Muscle of back (tissue), 11 donors: Measurements from ENCODE around the gene GRM1. TPM values are rescaled to one million over a fixed set of nuclear protein-coding genes. Genes with fewer than 3 reads are reported as not detected.

ENCODE experiments used
- DNase-seq, 3 donors: peaks; one replicate each; pipeline versions ENCODE4 v3.0.0 to v3.0.0-alpha.2; 2013
- polyA plus RNA-seq, 10 donors: library from polyadenylated mRNA; unstranded; fragments of 120-200 nt; gene quantifications; one replicate each; pipeline ENCODE4 v1.2.1, GENCODE V29; 2013; ENCODE audit not compliant: insufficient read length in 10 of 10

The GRM1 gene
- polyA plus RNA-seq, 10 donors = 0.05 to 0.15 (median 0.12) TPM

- DNase-seq = no peak
These were observed 338.2 kb downstream of the GRM1 start for GRCh38 chr6:146367061-146367460.

GRCh38 chr6:146369866-146370265, 341.0 kb downstream of the GRM1 start:
- no peak for DNase-seq

- no peak for DNase-seq
These were observed 352.6 kb downstream of the GRM1 start for GRCh38 chr6:146381486-146381885.

GRCh38 chr6:146388736-146389364, 360.0 kb downstream of the GRM1 start:
- DNase-seq = no peak

GRCh38 chr6:146389740-146390139, 360.9 kb downstream of the GRM1 start:
- DNase-seq = no peak

GRCh38 chr6:146397638-146398037, 368.8 kb downstream of the GRM1 start:
- DNase-seq = no peak

GRCh38 chr6:146402476-146402875, 373.6 kb downstream of the GRM1 start:
- no peak for DNase-seq

GRCh38 chr6:146408583-146408982, 379.7 kb downstream of the GRM1 start:
- no peak for DNase-seq

- no peak for DNase-seq
These were observed 382.2 kb downstream of the GRM1 start for GRCh38 chr6:146410851-146411595.

GRCh38 chr6:146419576-146419975, 390.7 kb downstream of the GRM1 start:
- DNase-seq = no peak

GRCh38 chr6:146420255-146420654, 391.4 kb downstream of the GRM1 start:
- DNase-seq = no peak

GRCh38 chr6:146422789-146423375, 394.0 kb downstream of the GRM1 start:
- no peak for DNase-seq

GRCh38 chr6:146423452-146423851, 394.6 kb downstream of the GRM1 start:
- DNase-seq = no peak

- DNase-seq = peak in 1 of 3 donors; percentile 43
These were observed 397.7 kb downstream of the GRM1 start for GRCh38 chr6:146426516-146426915.

- no peak for DNase-seq
These were observed 401.0 kb downstream of the GRM1 start for GRCh38 chr6:146429831-146430230.

- DNase-seq = peak in 2 of 3 donors; percentile 38 to 77
These were observed 405.2 kb downstream of the GRM1 start for GRCh38 chr6:146433881-146434731.

GRCh38 chr6:146434732-146435390, 406.0 kb downstream of the GRM1 start:
- DNase-seq = no peak

- no peak for DNase-seq
These were observed 413.0 kb downstream of the GRM1 start for GRCh38 chr6:146441907-146442306.

- no peak for DNase-seq
These were observed 415.3 kb downstream of the GRM1 start for GRCh38 chr6:146444189-146444588.

- DNase-seq = no peak
These were observed 416.4 kb downstream of the GRM1 start for GRCh38 chr6:146445233-146445632.

- no peak for DNase-seq
These were observed 428.0 kb downstream of the GRM1 start for GRCh38 chr6:146456886-146457285.

GRCh38 chr6:146460941-146461340, 432.1 kb downstream of the GRM1 start:
- no peak for DNase-seq
